ENCODE data around the gene ZNF664.
A peak's percentile ranks its signal among the peaks of the same experiment; 100 is the strongest.

The ZNF664 gene

GRCh38 chr12:124041907-124042306, 68.9 kb downstream of the ZNF664 start:
- TF ChIP-seq POLR2A (IDR thresholded peaks at IDR 0.05; ENCODE audit: low read length) (no peak), GATA1 (IDR thresholded peaks at IDR 0.05; ENCODE audit: low read depth, low read length) (no peak)
- no peak for DNase-seq

GRCh38 chr12:124044021-124044420, 71.0 kb downstream of the ZNF664 start:
- DNase-seq = no peak
- no peak for TF ChIP-seq POLR2A (IDR thresholded peaks at IDR 0.05; ENCODE audit: low read length)
- no peak for TF ChIP-seq GATA1 (IDR thresholded peaks at IDR 0.05; ENCODE audit: low read depth, low read length)

GRCh38 chr12:124044809-124045321, 71.8 kb downstream of the ZNF664 start:
- no peak for DNase-seq
- TF ChIP-seq POLR2A (IDR thresholded peaks at IDR 0.05; ENCODE audit: low read length) (no peak), GATA1 (IDR thresholded peaks at IDR 0.05; ENCODE audit: low read depth, low read length) (no peak)

- no peak for DNase-seq
- TF ChIP-seq POLR2A (IDR thresholded peaks at IDR 0.05; ENCODE audit: low read length) (no peak), GATA1 (IDR thresholded peaks at IDR 0.05; ENCODE audit: low read depth, low read length) (no peak)
These were observed 72.8 kb downstream of the ZNF664 start for GRCh38 chr12:124045671-124046455.

GRCh38 chr12:124046456-124046740, 73.4 kb downstream of the ZNF664 start:
- TF ChIP-seq GATA1 (IDR thresholded peaks at IDR 0.05; ENCODE audit: low read depth, low read length) = no peak
- no peak for TF ChIP-seq POLR2A (IDR thresholded peaks at IDR 0.05; ENCODE audit: low read length)
- DNase-seq = no peak

GRCh38 chr12:124047045-124047566, 74.1 kb downstream of the ZNF664 start:
- DNase-seq = no peak
- TF ChIP-seq POLR2A (IDR thresholded peaks at IDR 0.05; ENCODE audit: low read length) (no peak), GATA1 (IDR thresholded peaks at IDR 0.05; ENCODE audit: low read depth, low read length) (no peak)

GRCh38 chr12:124049451-124050094, 76.6 kb downstream of the ZNF664 start:
- no peak for TF ChIP-seq POLR2A (IDR thresholded peaks at IDR 0.05; ENCODE audit: low read length)
- no peak for TF ChIP-seq GATA1 (IDR thresholded peaks at IDR 0.05; ENCODE audit: low read depth, low read length)
- no peak for DNase-seq

- DNase-seq = peak; percentile 14 to 30
- no peak for TF ChIP-seq GATA1 (IDR thresholded peaks at IDR 0.05; ENCODE audit: low read depth, low read length)
- no peak for TF ChIP-seq POLR2A (IDR thresholded peaks at IDR 0.05; ENCODE audit: low read length)
These were observed 80.8 kb downstream of the ZNF664 start for GRCh38 chr12:124053851-124054250.

- no peak for TF ChIP-seq POLR2A (IDR thresholded peaks at IDR 0.05; ENCODE audit: low read length)
- TF ChIP-seq GATA1 (IDR thresholded peaks at IDR 0.05; ENCODE audit: low read depth, low read length) = no peak
- no peak for DNase-seq
These were observed 82.1 kb downstream of the ZNF664 start for GRCh38 chr12:124055066-124055465.

GRCh38 chr12:124057691-124058090, 84.7 kb downstream of the ZNF664 start:
- DNase-seq = no peak
- no peak for TF ChIP-seq POLR2A (IDR thresholded peaks at IDR 0.05; ENCODE audit: low read length)
- no peak for TF ChIP-seq GATA1 (IDR thresholded peaks at IDR 0.05; ENCODE audit: low read depth, low read length)

- TF ChIP-seq POLR2A (IDR thresholded peaks at IDR 0.05; ENCODE audit: low read length) (no peak), GATA1 (IDR thresholded peaks at IDR 0.05; ENCODE audit: low read depth, low read length) (no peak)
- no peak for DNase-seq
These were observed 86.7 kb downstream of the ZNF664 start for GRCh38 chr12:124059752-124060151.

Measured in erythroblast (primary cell).